Heart right ventricle (tissue), 16 donors: Measurements from ENCODE around the gene COLEC12. TPM values are rescaled to one million over a fixed set of nuclear protein-coding genes. Genes with fewer than 3 reads are reported as not detected.
"Not testable (repeated sequence)": the region's sequence is repeated elsewhere in the genome, so short reads cannot be mapped to it uniquely, and the experiment has no call there.

Experiments
- ATAC-seq, 8 donors: fragments of 200-7000 bp; cut with Tn5 transposase; one replicate each; pipeline ENCODE4 v1.9.1; 2020; ENCODE audit warnings: mild to moderate bottlenecking in 8 of 8, moderate library complexity in 8 of 8, moderate number of reproducible peaks in 1 of 8
- DNase-seq, 2 donors: peaks; one replicate each; pipeline ENCODE4 v3.0.0-alpha.2; 2020
- H3K27ac ChIP-seq, 10 donors: fragments of 200-600 bp; sonication (generic) in 2 of 10; one replicate each; pipeline versions ENCODE4 v1.5.0 to v1.8.0; 2020 to 2022; ENCODE audit warnings: mild to moderate bottlenecking in 3 of 10
- H3K27me3 ChIP-seq, 7 donors: fragments of 200-600 bp; one replicate each; pipeline ENCODE4 v1.8.0; 2021 to 2022; ENCODE audit warnings: mild to moderate bottlenecking in 2 of 7
- H3K36me3 ChIP-seq, 9 donors: fragments of 200-600 bp; sonication (generic) in 1 of 9; one replicate each; pipeline versions ENCODE4 v1.5.0 to v1.8.0; 2020 to 2022; ENCODE audit warnings: mild to moderate bottlenecking in 2 of 9
- H3K4me1 ChIP-seq, 9 donors: fragments of 200-600 bp; sonication (generic) in 1 of 9; one replicate each; pipeline versions ENCODE4 v1.5.0 to v1.8.0; 2020 to 2022; ENCODE audit warnings: mild to moderate bottlenecking in 4 of 9
- H3K4me3 ChIP-seq, 10 donors: fragments of 200-600 bp; sonication (generic) in 2 of 10; one replicate each; pipeline versions ENCODE4 v1.5.0 to v1.8.0; 2020 to 2022; ENCODE audit warnings: mild to moderate bottlenecking in 7 of 10, moderate library complexity in 2 of 10
- H3K9me3 ChIP-seq, 11 donors: fragments of 200-600 bp in 10 of 11; sonication (generic) in 2 of 11; one replicate each; pipeline versions ENCODE4 v1.5.0 to v1.8.0; 2013 to 2022; ENCODE audit warnings: mild to moderate bottlenecking in 2 of 11, control low read depth in 1 of 11, moderate library complexity in 1 of 11
- CTCF ChIP-seq, 9 donors: fragments of 200-600 bp; sonication (generic) in 2 of 9; IDR thresholded peaks; one replicate each; pipeline versions ENCODE4 v1.5.0 to v1.8.0; 2021 to 2022; ENCODE audit warnings: antibody characterized with exemption in 9 of 9, mild to moderate bottlenecking in 5 of 9, moderate library complexity in 1 of 9
- WGBS, 2 donors: extraction: QIAGEN DNeasy Blood & Tissue Kit; methylation state at CpG; one replicate each; pipeline ENCODE4 v1.1.7; 2013; ENCODE audit warnings: inconsistent platforms in 1 of 2; 5-methylcytosine and 5-hydroxymethylcytosine counted together
- intact Hi-C, 10 donors: fragments of 100-400 bp; cut with DNase I; formaldehyde crosslinking; loops; one replicate each; pipeline versions ENCODE4 v1.11.1 to v1.14.2; 2022
- polyA plus RNA-seq, 2 donors: library from polyadenylated mRNA; stranded (reverse); fragments of 200-250 nt; gene quantifications; one replicate each; pipeline ENCODE4 v1.2.3, GENCODE V29; 2013
- total RNA-seq, 10 donors: library from RNA; stranded (reverse); fragmentation: NEBNext Ultra II Directional in 3 of 10; extraction: Animal tissue kit (Norgen Biotek cat#: 25700) in 3 of 10; gene quantifications; one replicate each; pipeline versions ENCODE4 v1.2.1 to v1.2.4, GENCODE V29; 2021 to 2023
- donor health status: Arrhythmogenic right ventricular cardiomyopathy.
- donor health status: ischemic (EF 13 %, LVEDD 7.1; RV severe dilation, severe dysfunction).
- donor health status: healthy with polysubstance abuse.
- donor health status: DM: no; HTN: yes; CAD: no.
- donor health status: DM: no; HTN: no; CAD: no.
- donor health status: ischemic (EF 25% LVEDD 6.9; RV normal size, moderate dysfunction).
- donor health status: ischemic (EF 25% LVEDD 5.7; RV mildly dilated, moderate dysfunction).
- donor health status: healthy.
- donor health status: DM: yes; HTN: yes; CAD: no.
- donor health status: Ischemic cardiomyopathy.
- donor health status: ischemic (EF 35%, LVEDD 5.7; RV mildly dilated, moderate dysfunction).
- donor health status: nonischemic (EF 11% LVEDD 7.7; RV severe dilation, severe dysfunction).
- donor health status: DM: yes; HTN: yes; CAD: no.
- donor health status: PGD.
- donor health status: ischemic (EF 29% LVEDD 5.4; RV normal size, mild dysfunction).
- donor health status: nonischemic (EF 23%, LVEDD 6.1; RV moderate dilation, normal function).

Gene COLEC12
- total and polyA plus RNA-seq, 12 donors: 2.8 to 15.4 (median 6.2) TPM

- no peaks in the 10 kb centered on the region for H3K36me3 ChIP-seq
- intact Hi-C loops: no loop called here
- H3K27me3 ChIP-seq: peaks cover 0 to 4% (median 0%) of the 10 kb centered on the region in 7 donors
- DNase-seq: no peak
- H3K27ac ChIP-seq: no peak overlapping the region
- H3K4me1 ChIP-seq: no peaks in the 10 kb centered on the region
- no peak for TF ChIP-seq CTCF (IDR thresholded peaks at IDR 0.05)
- ATAC-seq: no peak
- H3K9me3 ChIP-seq: no peaks in the 10 kb centered on the region
- H3K4me3 ChIP-seq: no peak overlapping the region
Measured at GRCh38 chr18:310042-310441, 190.5 kb downstream of the COLEC12 start.

DNA sequence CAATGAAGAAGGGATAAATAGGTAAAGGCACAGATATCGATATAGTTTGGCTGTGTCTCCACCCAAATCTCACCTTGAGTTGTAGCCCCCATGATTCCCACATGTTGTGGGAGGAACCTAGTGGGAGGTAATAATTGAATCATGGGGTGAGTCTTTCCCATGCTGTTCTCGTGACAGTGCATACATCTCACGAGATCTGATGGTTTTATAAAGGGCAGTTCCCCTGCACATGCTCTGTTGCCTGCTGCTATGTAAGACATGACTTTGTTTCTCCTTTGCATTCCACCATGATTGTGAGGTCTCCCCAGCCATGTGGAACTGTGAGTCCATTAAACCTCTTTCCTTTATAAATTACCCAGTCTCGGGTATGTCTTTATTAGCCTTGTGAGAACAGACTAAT is 192.4 kb downstream of the COLEC12 start:
- H3K36me3 ChIP-seq, H3K4me1 ChIP-seq, H3K27me3 ChIP-seq, H3K4me3 ChIP-seq, intact Hi-C loops, H3K9me3 ChIP-seq, ATAC-seq, H3K27ac ChIP-seq, DNase-seq: not testable (repeated sequence)
- 91 to 94% methylated on average over 4 of the region's 4 CpGs for WGBS, 2 donors

- no peak overlapping the region for H3K27ac ChIP-seq
- no peak overlapping the region for H3K4me3 ChIP-seq
- H3K27me3 ChIP-seq: peaks cover 0 to 9% (median 3%) of the 10 kb centered on the region in 7 donors
- no peak for DNase-seq
- H3K9me3 ChIP-seq: no peaks in the 10 kb centered on the region
- no peak for ATAC-seq
- peaks cover 0 to 3% (median 0%) of the 10 kb centered on the region in 9 donors for H3K4me1 ChIP-seq
- no peak for TF ChIP-seq CTCF (IDR thresholded peaks at IDR 0.05)
- intact Hi-C loops: no loop called here
- no peaks in the 10 kb centered on the region for H3K36me3 ChIP-seq
- WGBS, 2 donors: 76 to 83% methylated on average over 7 of the region's 7 CpGs
Measured at GRCh38 chr18:306608-307255, 193.8 kb downstream of the COLEC12 start.

DNA sequence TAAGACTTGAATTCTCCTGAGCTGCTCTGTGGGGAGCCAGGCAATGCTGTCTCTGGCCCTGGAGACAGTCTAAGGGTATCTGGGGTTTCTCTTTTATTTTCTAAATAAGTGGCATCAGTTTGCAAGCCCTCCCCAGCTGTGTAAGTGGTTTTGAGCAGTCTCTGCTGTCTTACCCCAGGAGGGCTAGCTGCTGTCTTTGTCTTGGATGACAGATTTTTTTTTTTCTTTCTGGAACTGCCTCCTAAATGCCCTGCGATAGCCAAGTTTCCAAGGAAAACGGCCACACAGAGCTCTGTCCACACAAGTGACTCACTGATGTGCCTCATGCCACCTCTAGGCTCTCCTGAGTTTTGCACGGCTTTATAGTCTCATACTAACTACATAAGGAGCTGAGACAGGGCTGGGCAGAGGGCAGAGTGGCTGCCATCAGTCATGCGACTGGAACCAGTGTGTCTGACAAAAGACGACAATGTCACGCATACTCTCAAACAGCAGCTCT is 195.4 kb downstream of the COLEC12 start:
- 57 to 63% methylated on average over 6 of the region's 6 CpGs for WGBS, 2 donors
- Histone ChIP-seq H3K4me3 (no peak overlapping the region), H3K4me1 (peaks cover 0 to 9% (median 0%) of the 10 kb centered on the region in 9 donors), H3K27me3 (peaks cover 0 to 9% (median 3%) of the 10 kb centered on the region in 7 donors), H3K36me3 (no peaks in the 10 kb centered on the region), H3K27ac (no peak overlapping the region), H3K9me3 (no peaks in the 10 kb centered on the region)
- no peak for TF ChIP-seq CTCF (IDR thresholded peaks at IDR 0.05)
- DNase-seq (no peak), ATAC-seq (no peak)
- intact Hi-C loops: no loop called here

GRCh38 chr18:303607-304006 is 196.9 kb downstream of the COLEC12 start:
- 96 to 97% methylated on average over 2 of the region's 2 CpGs for WGBS, 2 donors
- Histone ChIP-seq H3K4me1 (peaks cover 0 to 9% (median 0%) of the 10 kb centered on the region in 9 donors), H3K36me3 (no peaks in the 10 kb centered on the region), H3K9me3 (no peaks in the 10 kb centered on the region), H3K27me3 (peaks cover 0 to 9% (median 3%) of the 10 kb centered on the region in 7 donors), H3K4me3 (no peak overlapping the region), H3K27ac (no peak overlapping the region)
- no peak for TF ChIP-seq CTCF (IDR thresholded peaks at IDR 0.05)
- intact Hi-C loops: no loop called here
- ATAC-seq (no peak), DNase-seq (no peak)
